HEK293 (cell line): ENCODE data around the gene PPAT.

Source experiments
- CTCF ChIP-seq: fragments of 450-650 bp; formaldehyde crosslinking; IDR thresholded peaks from 2 replicates; pipeline ENCODE4 v1.5.1; 2016; ENCODE audit warnings: missing biosample characterization, missing genetic modification characterization
- PBX3 ChIP-seq: sonication (generic); formaldehyde crosslinking; IDR thresholded peaks from 2 replicates; pipeline ENCODE4 v1.8.1; 2022; ENCODE audit warnings: mild to moderate bottlenecking, moderate library complexity, missing genetic modification reagents
- TCF7L2 ChIP-seq: IDR thresholded peaks from 2 replicates; pipeline ENCODE4 v1.6.1; 2011; ENCODE audit warnings: low read depth, mild to moderate bottlenecking, inconsistent platforms, low read length, moderate library complexity, borderline replicate concordance
- ZBTB7A ChIP-seq: fragments of 450-650 bp; formaldehyde crosslinking; IDR thresholded peaks from 2 replicates; pipeline ENCODE4 v1.5.1; 2016; ENCODE audit warnings: low read depth, missing biosample characterization, missing genetic modification characterization
- ZNF174 ChIP-seq: fragments of 450-650 bp; formaldehyde crosslinking; IDR thresholded peaks from 2 replicates; pipeline ENCODE4 v1.5.0; 2017; ENCODE audit warnings: missing biosample characterization, mild to moderate bottlenecking, missing genetic modification characterization
- ZNF214 ChIP-seq: fragments of 450-650 bp; formaldehyde crosslinking; IDR thresholded peaks from 2 replicates; pipeline ENCODE4 v1.5.1; 2017; ENCODE audit warnings: missing biosample characterization, mild to moderate bottlenecking, missing genetic modification characterization, borderline replicate concordance
- ZNF248 ChIP-seq: fragments of 450-650 bp; formaldehyde crosslinking; IDR thresholded peaks from 2 replicates; pipeline ENCODE4 v1.5.1; 2017; ENCODE audit warnings: missing biosample characterization, missing genetic modification characterization
- ZNF529 ChIP-seq: fragments of 450-650 bp; formaldehyde crosslinking; IDR thresholded peaks from 2 replicates; pipeline ENCODE4 v1.5.1; 2017; ENCODE audit warnings: missing genetic modification characterization, missing biosample characterization; ENCODE audit not compliant: insufficient replicate concordance
- ZNF580 ChIP-seq: fragments of 450-650 bp; formaldehyde crosslinking; IDR thresholded peaks from 2 replicates; pipeline ENCODE4 v1.5.1; 2016; ENCODE audit warnings: missing biosample characterization, missing genetic modification characterization
- ZNF776 ChIP-seq: fragments of 450-650 bp; formaldehyde crosslinking; IDR thresholded peaks from 2 replicates; pipeline ENCODE4 v1.5.0; 2017; ENCODE audit warnings: missing biosample characterization, missing genetic modification characterization, borderline replicate concordance

DNA sequence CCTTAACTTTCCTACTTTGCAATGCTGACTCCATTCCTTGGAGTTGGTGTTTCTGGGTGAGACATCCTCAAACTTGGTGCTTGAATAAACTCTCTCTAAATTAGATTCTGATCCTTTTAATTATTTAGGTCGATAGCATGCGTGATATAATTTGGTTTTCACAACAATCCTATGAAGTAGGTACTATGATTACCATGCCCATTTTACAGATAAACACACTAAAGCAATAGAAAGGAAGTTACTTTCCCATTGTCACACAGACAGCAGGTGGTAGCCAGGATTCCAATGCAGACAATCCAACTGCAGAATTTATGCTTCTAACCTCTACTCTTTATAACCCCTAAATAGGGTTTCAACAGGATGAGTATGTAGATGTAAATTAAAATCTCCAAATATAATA, 26.4 kb downstream of the PPAT start:
- no peak for TF ChIP-seq CTCF
- TF ChIP-seq ZNF776 (tag by site-specific recombination), result no peak
- no peak for TF ChIP-seq PBX3
- no peak for TF ChIP-seq ZNF174 (tag by site-specific recombination)
- no peak for TF ChIP-seq TCF7L2
- no peak for TF ChIP-seq ZNF529 (tag by site-specific recombination)
- TF ChIP-seq ZNF214 (tag by site-specific recombination), result no peak
- TF ChIP-seq ZNF248 (tag by site-specific recombination), result no peak
- TF ChIP-seq ZBTB7A (tag by site-specific recombination), result no peak
- no peak for TF ChIP-seq ZNF580 (tag by site-specific recombination)
